HG02840 (cell line): ENCODE results near the gene SZRD1.
"Not testable (repeated sequence)": the region's sequence is repeated elsewhere in the genome, so short reads cannot be mapped to it uniquely, and the experiment has no call there.

Source experiments
- ATAC-seq: cut with Tn5 transposase; IDR thresholded peaks from one replicate; pipeline ENCODE4 v1.9.1; 2021; ENCODE audit warnings: mild to moderate bottlenecking, moderate library complexity, moderate number of reproducible peaks; ENCODE audit not compliant: unreplicated experiment, low FRiP score

The SZRD1 gene

DNA sequence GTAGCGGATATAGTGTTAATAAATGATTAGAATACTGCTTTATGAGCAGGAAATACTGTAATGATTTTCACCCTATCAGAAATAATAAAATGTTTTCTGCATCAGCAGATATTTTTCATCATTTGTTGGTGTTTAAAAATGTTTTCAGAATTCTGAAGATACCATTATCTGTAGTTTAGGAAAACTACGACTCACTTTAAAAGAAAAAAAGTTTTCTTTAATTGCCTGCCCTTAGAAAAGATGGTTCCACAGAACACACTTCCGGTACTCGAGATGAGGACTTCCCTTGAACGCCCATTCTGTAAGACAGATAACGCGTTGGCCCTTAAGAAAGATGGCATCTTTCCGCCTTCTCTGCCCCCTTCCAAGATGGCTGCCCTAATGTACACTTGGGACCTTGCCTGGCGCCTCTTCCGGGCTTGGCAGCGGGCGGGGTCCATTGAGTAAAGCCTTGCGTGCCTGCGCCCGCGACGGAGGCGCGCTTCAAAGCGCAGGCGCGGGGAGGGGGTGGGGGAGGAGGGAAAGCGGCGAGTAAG is at the start of gene SZRD1:
TSS of gene SZRD1 (plus strand) at position 521 of the 536 bp plus-strand sequence. CDS start 16 bp downstream, outside the sequence.
- peak; percentile 69 for ATAC-seq

DNA sequence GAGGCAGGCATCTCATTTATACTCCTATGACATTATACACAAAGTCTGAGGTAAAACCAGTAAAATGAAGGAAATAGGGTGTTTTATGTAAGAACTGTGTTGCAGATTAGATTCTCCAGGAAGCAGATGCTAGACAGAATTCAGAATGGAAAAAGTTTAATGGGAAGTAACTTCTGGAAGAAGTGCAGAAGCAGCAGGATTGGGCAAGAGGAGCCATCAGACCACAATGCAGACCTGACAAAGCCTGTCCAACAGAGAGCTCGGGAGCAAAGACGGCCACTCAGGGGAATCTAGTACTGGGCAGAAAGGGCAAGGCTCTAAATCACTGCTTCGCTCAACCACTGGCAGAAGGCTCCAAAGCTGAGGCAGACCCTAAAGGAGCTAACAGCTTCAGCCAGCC is 48.5 kb upstream of the SZRD1 start:
- no peak for ATAC-seq

GRCh38 chr1:16321176-16321867 is 45.7 kb upstream of the SZRD1 start:
- ATAC-seq, result no peak

- no peak for ATAC-seq
Measured at GRCh38 chr1:16324456-16324890, 42.6 kb upstream of the SZRD1 start.

DNA sequence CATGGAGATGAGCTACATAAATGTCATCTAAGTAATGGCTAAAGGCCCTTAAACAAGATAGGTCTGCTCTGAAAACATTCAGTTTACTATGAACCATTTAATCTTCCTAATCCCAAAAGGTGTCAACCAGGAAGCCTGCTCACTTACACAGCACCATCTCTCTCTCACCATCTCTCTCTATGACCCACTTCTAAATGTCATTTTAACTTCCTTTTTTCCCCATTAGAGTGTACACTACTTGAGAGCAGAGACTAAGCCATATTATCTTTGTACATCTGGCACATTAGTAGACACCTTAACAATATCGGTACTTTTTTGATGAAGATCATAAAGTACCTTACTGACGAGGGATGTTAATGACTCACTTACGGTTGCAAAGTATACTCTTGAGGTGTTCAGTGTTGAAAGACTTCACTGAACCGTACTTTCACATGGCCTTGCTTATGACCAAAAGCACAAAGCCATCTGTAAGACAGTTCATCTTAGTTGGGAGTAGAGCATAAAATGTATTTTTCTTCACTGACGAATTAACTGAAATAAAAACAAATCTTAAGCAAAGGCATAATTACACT is 40.1 kb upstream of the SZRD1 start:
- no peak for ATAC-seq

DNA sequence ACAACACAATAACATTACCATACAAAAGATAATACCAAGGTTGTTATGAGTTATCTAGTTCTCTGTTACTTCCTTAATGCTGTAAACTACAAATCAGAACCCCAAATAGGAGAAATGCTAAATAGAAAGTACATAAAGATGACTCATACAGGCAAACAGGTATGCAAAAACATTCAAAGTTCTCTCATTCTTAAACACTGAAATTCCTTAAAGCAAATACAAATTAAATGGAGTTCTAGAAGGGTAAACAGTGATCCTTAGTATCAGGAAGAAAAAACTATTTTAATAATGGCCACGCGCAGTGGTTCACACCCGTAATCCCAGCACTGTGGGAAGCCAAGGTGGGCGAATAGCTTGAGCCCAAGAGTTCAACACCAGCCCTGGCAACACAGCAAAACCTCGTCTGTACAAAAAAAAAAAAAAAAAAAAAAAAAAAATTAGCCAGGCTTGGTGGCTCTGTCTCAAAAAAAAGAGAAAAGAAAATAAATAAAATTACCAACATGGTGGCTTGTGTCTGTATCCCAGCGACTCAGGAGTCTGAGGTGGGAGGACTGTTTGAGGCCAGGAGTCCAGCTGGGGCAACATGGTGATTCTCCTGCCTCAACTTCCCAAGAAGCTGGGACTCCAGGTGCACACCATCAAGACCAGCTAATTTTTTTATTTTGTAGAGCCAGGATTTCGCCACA is 32.2 kb upstream of the SZRD1 start:
- no peak for ATAC-seq

DNA sequence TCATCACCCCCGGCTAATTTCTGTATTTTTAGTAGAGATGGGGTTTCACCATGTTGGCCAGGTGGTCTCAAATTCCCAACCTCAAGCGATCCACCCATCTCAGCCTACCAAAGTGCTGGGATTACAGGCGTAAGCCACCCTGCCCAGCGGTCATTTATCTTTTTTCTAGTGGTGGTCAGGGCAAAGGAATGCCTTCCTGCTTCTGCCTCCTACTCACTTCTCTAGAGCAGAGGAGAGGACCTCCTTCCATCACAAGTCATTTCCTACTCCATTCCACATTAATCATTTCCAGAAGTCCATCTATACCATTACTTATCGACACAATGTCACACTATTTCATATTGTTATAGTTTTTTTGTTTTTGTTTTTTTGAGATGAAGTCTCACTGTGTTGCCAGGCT is 28.1 kb upstream of the SZRD1 start:
- ATAC-seq, result no peak

GRCh38 chr1:16340673-16341072 is 26.4 kb upstream of the SZRD1 start:
- ATAC-seq, result no peak

GRCh38 chr1:16342331-16343062 is 24.5 kb upstream of the SZRD1 start:
- no peak for ATAC-seq

DNA sequence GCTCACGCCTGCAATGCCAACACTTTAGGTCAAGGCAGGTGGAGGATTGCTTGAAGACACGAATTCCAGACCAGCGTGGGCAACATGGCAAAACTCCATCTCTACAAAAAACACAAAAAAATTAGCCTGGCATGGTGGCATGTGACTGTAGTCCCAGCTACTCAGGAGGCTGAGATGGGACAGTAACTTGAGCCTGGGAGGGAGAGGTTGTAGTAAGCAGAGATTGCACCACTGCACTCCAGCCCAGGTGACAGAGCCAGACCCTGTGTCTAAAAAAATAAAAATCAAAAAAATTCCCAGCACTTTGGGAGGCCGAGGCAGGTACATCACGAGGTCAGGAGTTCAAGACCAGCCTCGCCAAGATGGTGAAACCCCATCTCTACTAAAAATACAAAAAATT is 23.8 kb upstream of the SZRD1 start:
- ATAC-seq, result not testable (repeated sequence)

GRCh38 chr1:16348414-16349182 is 18.4 kb upstream of the SZRD1 start:
- ATAC-seq, result no peak

GRCh38 chr1:16349847-16350406 is 17.1 kb upstream of the SZRD1 start:
- ATAC-seq, result no peak

DNA sequence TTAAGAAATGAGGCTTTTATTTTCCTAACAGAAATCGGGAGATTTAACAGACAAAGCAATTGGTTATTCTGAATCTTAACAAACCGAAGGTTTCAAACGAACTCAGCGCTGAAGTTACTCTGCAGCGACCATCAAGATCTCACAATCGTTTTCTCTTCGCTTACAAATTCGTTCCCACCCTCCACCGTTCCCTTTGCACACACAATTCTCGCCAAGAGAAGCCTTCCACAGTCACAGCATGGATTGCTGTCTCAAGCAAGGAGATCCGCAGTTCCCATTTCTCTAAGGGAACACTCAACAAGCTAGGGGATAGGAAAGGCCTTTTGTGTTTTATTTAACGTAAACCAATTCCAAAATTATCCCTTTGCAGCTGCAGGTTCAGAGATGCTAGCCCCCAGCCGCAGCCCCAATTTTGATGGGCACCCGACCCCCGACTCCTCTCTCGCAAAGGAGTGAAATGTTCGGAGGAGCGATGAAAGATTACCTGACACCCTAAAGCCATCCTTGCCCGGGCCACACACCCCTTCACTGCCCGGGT is 15.5 kb upstream of the SZRD1 start:
- no peak for ATAC-seq

- peak; percentile 87 for ATAC-seq
Measured at GRCh38 chr1:16351994-16352841, 14.8 kb upstream of the SZRD1 start, which contains the start of gene FBXO42. FBXO42 (minus strand) TSS chr1:16352480; CDS start chr1:16315418, 37,062 bp downstream.

DNA sequence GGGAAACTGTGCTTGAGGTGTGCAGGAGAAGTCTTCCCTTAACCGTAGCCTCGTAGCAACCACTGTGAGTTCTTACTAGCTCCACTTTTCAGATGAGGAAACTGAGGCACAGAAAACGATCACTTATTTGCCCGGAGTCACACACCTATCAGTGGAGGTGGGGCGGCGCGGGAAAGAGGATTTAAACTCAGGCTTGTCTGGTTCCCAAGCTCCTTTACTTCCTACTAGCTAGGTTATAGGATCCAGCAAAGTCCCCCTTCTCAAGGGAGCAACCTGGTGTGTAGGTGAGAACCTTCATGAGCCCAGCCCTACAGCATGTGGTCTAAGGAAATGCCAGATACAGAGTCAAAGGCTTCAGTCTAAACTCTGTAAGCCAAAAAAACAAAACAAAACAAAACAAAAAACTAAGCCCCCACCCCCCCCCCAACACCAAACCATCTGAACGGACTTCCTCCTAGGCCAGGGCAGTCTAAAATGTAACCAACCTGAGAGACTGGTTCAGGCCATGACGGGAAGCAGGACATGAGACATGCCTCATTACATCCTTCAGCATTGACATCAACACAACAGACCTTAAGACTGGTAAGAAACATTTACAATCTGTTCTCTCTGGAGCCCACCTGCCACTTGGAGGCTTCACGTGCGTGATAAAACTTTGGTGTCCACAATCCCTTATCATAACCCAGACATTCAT is 14.1 kb upstream of the SZRD1 start:
- no peak for ATAC-seq

GRCh38 chr1:16354619-16355018 is 12.4 kb upstream of the SZRD1 start:
- no peak for ATAC-seq

DNA sequence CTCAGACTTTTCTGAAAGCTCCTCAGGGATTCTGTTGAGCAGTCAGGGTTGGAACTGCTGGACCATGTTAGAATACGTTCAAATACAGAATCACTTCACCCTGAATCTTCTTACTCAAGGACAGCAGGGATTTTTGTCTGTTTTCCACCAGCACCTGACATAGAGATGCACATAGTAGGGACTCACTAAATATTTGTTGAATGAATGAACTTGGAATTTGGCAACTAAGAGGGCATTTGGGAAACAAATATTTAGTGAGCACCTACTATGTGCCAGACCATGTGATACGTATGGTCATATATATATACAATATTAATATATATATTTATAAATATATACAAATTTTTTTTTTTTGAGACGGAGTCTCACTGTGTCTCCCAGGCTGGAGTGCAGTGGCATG is 10.2 kb upstream of the SZRD1 start:
- ATAC-seq, result no peak

- ATAC-seq, result not testable (repeated sequence)
Measured at GRCh38 chr1:16365146-16365498, 1.9 kb upstream of the SZRD1 start.
